Prostate gland (tissue), 2 donors: ENCODE results near the gene GRIA4.

ENCODE experiments used
- CTCF ChIP-seq, 4 experiments: fragments of 200-600 bp in 2 of 4; fragments of 450-650 bp in 2 of 4; sonication (generic) in 2 of 4; IDR thresholded peaks; 1 replicate in 3 of 4; 2 replicates in 1 of 4; pipeline ENCODE4 v1.5.1; 2016 to 2019; ENCODE audit warnings: antibody characterized with exemption in 4 of 4, mild to moderate bottlenecking in 2 of 4, moderate library complexity in 2 of 4
- POLR2A ChIP-seq: fragments of 450-650 bp; IDR thresholded peaks from one replicate; pipeline ENCODE4 v1.6.1; 2016; ENCODE audit warnings: antibody characterized with exemption, mild to moderate bottlenecking
- POLR2AphosphoS5 ChIP-seq: sonication (generic); formaldehyde crosslinking; IDR thresholded peaks from one replicate; pipeline ENCODE4 v1.6.1; 2017; ENCODE audit warnings: antibody characterized with exemption

- no peak for TF ChIP-seq POLR2A
- TF ChIP-seq CTCF (IDR thresholded peaks at IDR 0.05) = no peak
- TF ChIP-seq POLR2AphosphoS5 = no peak
Measured at GRCh38 chr11:105667441-105667840, 57.6 kb downstream of the GRIA4 start.
